Choroid plexus epithelial cell (primary cell): ENCODE data around the gene SMCO4.

Experiments used
- DNase-seq: peaks from one replicate; pipeline ENCODE4 v3.0.0-alpha.2; 2010; ENCODE audit warnings: low read depth
- H3K4me3 ChIP-seq: 2 replicates; pipeline ENCODE4 v1.5.1; 2011; ENCODE audit warnings: low read depth, mild to moderate bottlenecking, control low read depth, low read length, moderate library complexity
- TF ChIP-seq, protein P1 (sequence below): conservative IDR thresholded peaks from 2 replicates; pipeline ENCODE4 v1.5.1; 2011; ENCODE audit warnings: low read depth, mild to moderate bottlenecking, control low read depth, inconsistent platforms, low read length, moderate library complexity

Gene SMCO4

DNA sequence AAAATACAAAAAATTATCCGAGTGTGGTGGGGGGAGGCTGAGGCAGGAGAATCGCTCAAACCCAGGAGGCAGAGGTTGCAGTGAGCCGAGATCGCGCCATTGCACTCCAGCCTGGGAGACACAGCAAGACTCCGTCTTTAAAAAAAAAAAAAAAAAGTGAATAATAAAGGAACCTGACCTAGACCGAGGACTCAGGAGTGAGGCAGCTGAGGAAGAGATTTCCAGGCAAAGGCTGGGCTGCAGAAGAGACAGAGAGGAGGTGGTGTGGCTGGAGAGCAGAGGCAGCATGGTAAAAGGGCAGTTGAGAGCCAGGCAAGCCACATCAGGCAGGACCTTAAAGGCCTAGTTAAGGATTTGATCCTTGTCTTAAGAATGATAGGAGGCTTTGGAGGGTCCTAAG, 28.4 kb upstream of the SMCO4 start:
- no peak overlapping the region for H3K4me3 ChIP-seq
- TF ChIP-seq, protein P1, sequence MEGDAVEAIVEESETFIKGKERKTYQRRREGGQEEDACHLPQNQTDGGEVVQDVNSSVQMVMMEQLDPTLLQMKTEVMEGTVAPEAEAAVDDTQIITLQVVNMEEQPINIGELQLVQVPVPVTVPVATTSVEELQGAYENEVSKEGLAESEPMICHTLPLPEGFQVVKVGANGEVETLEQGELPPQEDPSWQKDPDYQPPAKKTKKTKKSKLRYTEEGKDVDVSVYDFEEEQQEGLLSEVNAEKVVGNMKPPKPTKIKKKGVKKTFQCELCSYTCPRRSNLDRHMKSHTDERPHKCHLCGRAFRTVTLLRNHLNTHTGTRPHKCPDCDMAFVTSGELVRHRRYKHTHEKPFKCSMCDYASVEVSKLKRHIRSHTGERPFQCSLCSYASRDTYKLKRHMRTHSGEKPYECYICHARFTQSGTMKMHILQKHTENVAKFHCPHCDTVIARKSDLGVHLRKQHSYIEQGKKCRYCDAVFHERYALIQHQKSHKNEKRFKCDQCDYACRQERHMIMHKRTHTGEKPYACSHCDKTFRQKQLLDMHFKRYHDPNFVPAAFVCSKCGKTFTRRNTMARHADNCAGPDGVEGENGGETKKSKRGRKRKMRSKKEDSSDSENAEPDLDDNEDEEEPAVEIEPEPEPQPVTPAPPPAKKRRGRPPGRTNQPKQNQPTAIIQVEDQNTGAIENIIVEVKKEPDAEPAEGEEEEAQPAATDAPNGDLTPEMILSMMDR: no peak

DNA sequence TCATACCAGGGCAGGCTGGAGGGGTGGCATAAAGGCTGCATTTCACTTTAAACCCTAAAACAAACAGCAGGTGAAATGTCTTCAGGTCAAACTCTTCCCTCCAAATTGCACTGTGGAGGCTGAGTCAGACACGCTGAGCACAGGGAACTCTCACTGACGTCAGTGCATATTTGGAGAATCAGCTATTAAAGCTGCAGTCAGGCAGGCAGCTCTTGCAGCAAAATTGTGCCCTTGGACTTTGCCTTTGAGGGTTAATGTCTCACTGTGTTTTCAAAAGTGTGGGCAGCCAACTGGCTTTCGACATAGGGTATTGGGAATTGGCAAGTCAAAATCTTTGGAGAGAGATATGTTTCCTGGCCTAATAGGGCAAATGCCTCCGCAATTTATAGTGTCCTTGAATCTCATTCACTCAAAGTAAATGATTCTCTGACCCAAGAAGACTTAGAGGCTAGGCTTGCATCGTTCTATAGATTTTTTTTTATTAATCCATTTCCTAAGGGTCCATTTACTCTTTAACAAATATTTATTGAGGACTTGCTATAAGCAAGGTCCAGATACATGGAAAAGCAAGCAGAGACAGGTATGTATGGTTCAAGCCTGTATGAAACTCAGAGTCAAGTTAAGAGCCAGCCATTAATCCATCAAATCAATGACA, 27.7 kb upstream of the SMCO4 start:
- H3K4me3 ChIP-seq: no peak overlapping the region
- DNase-seq: peak; percentile 83
- TF ChIP-seq, protein P1: no peak

More for the DNA sequence above, 28.4 kb upstream of the SMCO4 start:
- no peak for DNase-seq

DNA sequence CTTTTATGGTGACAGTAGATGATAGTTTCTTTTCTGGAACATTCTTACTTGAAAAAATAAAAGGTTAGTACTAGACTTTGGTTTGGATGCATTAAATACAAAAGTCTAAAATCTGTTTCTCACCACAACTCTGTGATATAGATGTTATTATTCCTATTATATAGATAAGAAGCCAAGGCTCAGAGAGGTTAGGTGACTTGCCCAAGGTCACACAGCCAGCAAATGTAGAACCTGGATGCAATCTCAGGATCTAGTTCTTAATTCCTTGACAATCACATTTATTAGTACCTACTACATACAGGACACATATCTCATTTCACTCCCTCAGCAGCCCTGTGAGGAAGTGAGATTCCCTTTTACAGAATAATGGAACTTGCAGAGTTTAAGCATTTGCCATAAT, 26.3 kb upstream of the SMCO4 start:
- TF ChIP-seq, protein P1: no peak
- DNase-seq: no peak

DNA sequence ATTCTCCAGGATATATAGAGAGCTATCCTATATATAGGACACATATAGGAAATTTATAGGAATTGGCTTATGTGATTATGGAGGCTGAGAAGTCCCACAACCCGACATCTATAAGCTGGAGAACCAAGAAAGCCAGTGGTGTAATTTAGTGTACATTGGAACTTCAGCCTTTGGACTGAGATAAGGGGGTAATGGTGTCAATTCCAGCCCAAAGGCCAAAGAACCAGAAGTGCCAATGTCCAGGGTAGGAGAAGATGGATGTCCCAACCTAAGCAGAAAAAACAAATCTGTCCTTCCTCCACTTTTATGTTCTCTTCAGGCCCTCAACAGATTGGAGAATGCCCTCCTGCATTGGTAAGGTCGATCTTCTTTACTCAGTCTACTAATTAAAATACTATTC, 25.5 kb upstream of the SMCO4 start:
- no peak overlapping the region for H3K4me3 ChIP-seq
- no peak for DNase-seq
- TF ChIP-seq, protein P1: no peak

More for the DNA sequence above, 26.3 kb upstream of the SMCO4 start:
- H3K4me3 ChIP-seq: no peak overlapping the region

DNA sequence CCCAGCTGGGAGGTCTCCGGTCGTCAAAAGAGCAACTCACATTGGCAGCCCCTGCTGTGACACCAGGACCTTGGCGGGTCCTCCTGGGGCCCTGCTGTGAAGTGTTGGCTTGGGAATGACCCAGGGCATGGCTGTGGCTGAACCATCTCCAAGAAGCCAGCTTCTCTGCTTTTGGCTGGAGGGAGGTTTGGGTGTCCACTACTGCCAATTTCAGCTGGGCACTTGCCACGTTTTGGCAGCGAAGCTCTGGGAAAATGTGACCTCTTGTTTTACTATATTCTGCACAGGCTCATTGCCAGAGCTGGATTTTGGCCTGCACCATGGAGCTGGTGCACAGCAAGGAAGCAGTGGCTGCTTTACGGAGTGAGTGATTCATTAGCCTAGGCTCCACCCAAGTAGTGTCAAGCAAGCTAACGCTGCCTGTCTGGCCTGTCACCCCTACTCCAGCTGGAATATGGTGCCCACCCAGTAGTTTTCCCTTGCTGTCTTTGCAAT, 24.3 kb upstream of the SMCO4 start:
- TF ChIP-seq, protein P1: no peak
- peak; percentile 39 for DNase-seq
- H3K4me3 ChIP-seq: no peak overlapping the region

DNA sequence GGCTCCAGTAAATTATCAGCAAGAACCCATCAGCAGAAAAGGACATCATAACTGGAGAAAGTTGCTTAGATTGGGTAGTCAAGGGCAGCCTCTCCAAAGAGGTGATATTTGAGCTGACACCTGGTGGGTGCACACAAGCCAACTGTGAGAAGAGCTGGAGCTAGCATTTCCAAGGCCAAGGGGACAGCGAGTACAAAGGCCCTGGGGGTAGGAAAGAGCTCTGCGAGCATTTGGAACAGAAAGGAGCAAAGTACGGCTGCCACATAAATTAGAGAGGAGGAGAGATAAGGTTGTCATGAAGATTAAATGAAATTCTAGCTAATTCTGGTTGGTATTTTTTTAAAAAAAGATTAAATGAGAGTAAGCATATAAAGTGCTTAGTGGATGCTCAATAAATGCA, 21.7 kb upstream of the SMCO4 start:
- TF ChIP-seq, protein P1: no peak
- H3K4me3 ChIP-seq: no peak overlapping the region
- no peak for DNase-seq

DNA sequence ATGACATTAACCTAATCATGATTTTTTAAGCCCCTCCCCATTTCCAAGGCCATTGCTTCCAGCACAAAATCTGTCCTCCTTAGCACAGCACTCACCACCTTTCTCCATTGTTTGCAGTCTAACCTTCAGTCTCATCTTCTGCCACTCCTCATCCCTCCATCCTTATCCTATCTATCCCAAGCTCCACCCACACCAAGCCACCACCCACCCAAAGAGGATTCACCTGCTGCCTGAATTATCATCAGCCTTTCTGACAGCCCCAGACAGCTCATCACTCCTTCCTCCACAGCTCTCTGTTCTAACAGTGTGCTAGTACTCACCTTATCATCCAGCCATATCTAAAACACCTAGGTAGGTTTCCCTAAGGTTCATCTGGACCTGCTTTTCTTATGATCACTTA, 20.7 kb upstream of the SMCO4 start:
- no peak overlapping the region for H3K4me3 ChIP-seq
- TF ChIP-seq, protein P1: no peak
- DNase-seq: no peak
